GM23338 (cell line): ENCODE results near the gene ZNF480. TPM values are rescaled to one million over a fixed set of nuclear protein-coding genes. Genes with fewer than 3 reads are reported as not detected.

ENCODE experiments used
- ATAC-seq: fragments of 200-7000 bp; cut with Tn5 transposase; 3 replicates; pipeline ENCODE4 v1.9.1; 2020
- DNase-seq: peaks from one replicate; pipeline ENCODE4 v3.0.0-alpha.2; 2015; ENCODE audit warnings: low spot score
- H2AFZ ChIP-seq: fragments of 200-600 bp; sonication (generic); 2 replicates; pipeline ENCODE4 v1.8.0; 2016; ENCODE audit warnings: antibody characterized with exemption, mild to moderate bottlenecking, moderate library complexity
- H3F3A ChIP-seq: fragments of 200-600 bp; sonication (generic); replicated peaks from 2 replicates; pipeline ENCODE4 v1.8.0; 2017; ENCODE audit warnings: antibody characterized with exemption, mixed run types, low read depth
- H3K27ac ChIP-seq: fragments of 200-600 bp; sonication (generic); 2 replicates; pipeline ENCODE4 v1.6.1; 2016; ENCODE audit warnings: low read depth
- H3K27me3 ChIP-seq: fragments of 200-600 bp; sonication (generic); 2 replicates; pipeline ENCODE4 v1.8.0; 2016; ENCODE audit warnings: mild to moderate bottlenecking, mixed run types, moderate library complexity; ENCODE audit not compliant: insufficient read depth
- H3K36me3 ChIP-seq: fragments of 200-600 bp; sonication (generic); 2 replicates; pipeline ENCODE4 v1.8.0; 2016; ENCODE audit warnings: mild to moderate bottlenecking; ENCODE audit not compliant: insufficient read depth
- H3K4me1 ChIP-seq: fragments of 200-600 bp; sonication (generic); 2 replicates; pipeline ENCODE4 v1.8.0; 2016; ENCODE audit warnings: mild to moderate bottlenecking, moderate library complexity; ENCODE audit not compliant: insufficient read depth
- H3K4me2 ChIP-seq: fragments of 200-600 bp; sonication (generic); 2 replicates; pipeline ENCODE4 v1.7.1; 2017; ENCODE audit warnings: mixed run types
- H3K4me3 ChIP-seq: fragments of 200-600 bp; sonication (generic); 2 replicates; pipeline ENCODE4 v1.6.1; 2016; ENCODE audit warnings: mixed run types
- H3K79me2 ChIP-seq: fragments of 200-600 bp; sonication (generic); replicated peaks from 2 replicates; pipeline ENCODE4 v1.8.0; 2017; ENCODE audit warnings: mild to moderate bottlenecking; ENCODE audit not compliant: insufficient read depth
- H3K9me2 ChIP-seq: fragments of 200-600 bp; sonication (generic); 2 replicates; pipeline ENCODE4 v1.8.0; 2017; ENCODE audit not compliant: insufficient read depth
- H4K20me1 ChIP-seq: fragments of 200-600 bp; sonication (generic); replicated peaks from 2 replicates; pipeline ENCODE4 v1.8.0; 2017; ENCODE audit warnings: mild to moderate bottlenecking; ENCODE audit not compliant: insufficient read depth
- H3K27ac Mint-ChIP-seq: 2 replicates; pipeline ENCODE4 v1.8.0; 2020; ENCODE audit warnings: inconsistent platforms, mild to moderate bottlenecking, moderate library complexity, mixed read lengths
- H3K27me3 Mint-ChIP-seq: 3 replicates; pipeline ENCODE4 v1.8.0; 2022; ENCODE audit warnings: low read depth, mild to moderate bottlenecking, moderate library complexity, mixed read lengths, inconsistent platforms; ENCODE audit not compliant: insufficient read depth, poor library complexity
- H3K36me3 Mint-ChIP-seq: 3 replicates; pipeline ENCODE4 v1.8.0; 2021; ENCODE audit warnings: low read depth, mild to moderate bottlenecking, inconsistent platforms, moderate library complexity, mixed read lengths
- H3K4me1 Mint-ChIP-seq: 3 replicates; pipeline ENCODE4 v1.8.0; 2020; ENCODE audit warnings: mild to moderate bottlenecking, inconsistent platforms, mixed read lengths
- H3K4me3 Mint-ChIP-seq: 3 replicates; pipeline ENCODE4 v1.8.0; 2021; ENCODE audit warnings: moderate library complexity, mild to moderate bottlenecking, inconsistent platforms, mixed read lengths
- H3K9me3 Mint-ChIP-seq: 3 replicates; pipeline ENCODE4 v1.8.0; 2020; ENCODE audit warnings: moderate library complexity, mild to moderate bottlenecking, inconsistent platforms, mixed read lengths
- CREB1 ChIP-seq: fragments of 250-450 bp; sonication (Bioruptor Pico); IDR thresholded peaks from 2 replicates; pipeline ENCODE4 v1.5.0; 2020; ENCODE audit warnings: low read depth, mild to moderate bottlenecking, moderate library complexity
- EZH2 ChIP-seq: fragments of 200-600 bp; sonication (generic); IDR thresholded peaks from one replicate; pipeline ENCODE4 v1.8.0; 2017; ENCODE audit warnings: antibody characterized with exemption, mild to moderate bottlenecking, low read depth; ENCODE audit not compliant: unreplicated experiment
- EZH2phosphoT487 ChIP-seq: fragments of 200-600 bp; sonication (generic); IDR thresholded peaks from one replicate; pipeline ENCODE4 v1.8.1; 2018; ENCODE audit warnings: antibody characterized with exemption; ENCODE audit not compliant: unreplicated experiment
- JUNB ChIP-seq: IDR thresholded peaks from one replicate; pipeline ENCODE4 v1.6.1; 2016; ENCODE audit warnings: antibody characterized with exemption; ENCODE audit not compliant: unreplicated experiment
- NANOG ChIP-seq: IDR thresholded peaks from 2 replicates; pipeline ENCODE4 v1.6.1; 2016; ENCODE audit warnings: antibody characterized with exemption, borderline replicate concordance
- POLR2AphosphoS5 ChIP-seq: IDR thresholded peaks from 2 replicates; pipeline ENCODE4 v1.6.1; 2016; ENCODE audit warnings: antibody characterized with exemption, low read depth
- STAT1 ChIP-seq: IDR thresholded peaks from one replicate; pipeline ENCODE4 v1.6.1; 2016; ENCODE audit warnings: antibody characterized with exemption; ENCODE audit not compliant: unreplicated experiment
- ZNF114 ChIP-seq: fragments of 250-450 bp; sonication (Bioruptor Pico); IDR thresholded peaks from 2 replicates; pipeline ENCODE4 v1.5.0; 2020; ENCODE audit warnings: mild to moderate bottlenecking, moderate library complexity
- ZNF331 ChIP-seq: fragments of 250-450 bp; sonication (Bioruptor Pico); IDR thresholded peaks from 2 replicates; pipeline ENCODE4 v1.5.0; 2020; ENCODE audit warnings: low read depth, mild to moderate bottlenecking, moderate library complexity
- polyA plus RNA-seq: library from polyadenylated mRNA; unstranded; fragments of >200 nt; fragmentation: Nextera tagmentation; extraction: Ambion mirVana; gene quantifications from 2 replicates; pipeline ENCODE4 v1.2.1, GENCODE V29; 2016
- total RNA-seq: library from RNA; depleted of rRNA; stranded (reverse); fragments of >200 nt; shearing (Covaris generic); gene quantifications from 2 replicates; pipeline ENCODE4 v1.2.3, GENCODE V29; 2014
- TF ChIP-seq, protein P1 (sequence below), 2 experiments: fragments of 200-600 bp in 1 of 2; sonication (generic) in 1 of 2; conservative IDR thresholded peaks; 2 replicates each; pipeline versions ENCODE4 v1.5.1 to v1.6.1; 2016 to 2017; ENCODE audit warnings: antibody characterized with exemption in 2 of 2, low read depth in 2 of 2, mild to moderate bottlenecking in 2 of 2, moderate library complexity in 1 of 2
- TF ChIP-seq, protein P2 (sequence below): IDR thresholded peaks from 2 replicates; pipeline ENCODE4 v1.6.1; 2016; ENCODE audit warnings: antibody characterized with exemption
- TF ChIP-seq, protein P3 (sequence below): fragments of 250-450 bp; sonication (Bioruptor Pico); IDR thresholded peaks from 2 replicates; pipeline ENCODE4 v1.5.0; 2020; ENCODE audit warnings: mild to moderate bottlenecking, moderate library complexity
- TF ChIP-seq, protein P4 (sequence below): IDR thresholded peaks from one replicate; pipeline ENCODE4 v1.6.1; 2018; ENCODE audit warnings: antibody characterized with exemption; ENCODE audit not compliant: unreplicated experiment

Gene ZNF480
- total and polyA plus RNA-seq, 2 experiments from 2014 or later, result 34.1 to 37.9 TPM

DNA sequence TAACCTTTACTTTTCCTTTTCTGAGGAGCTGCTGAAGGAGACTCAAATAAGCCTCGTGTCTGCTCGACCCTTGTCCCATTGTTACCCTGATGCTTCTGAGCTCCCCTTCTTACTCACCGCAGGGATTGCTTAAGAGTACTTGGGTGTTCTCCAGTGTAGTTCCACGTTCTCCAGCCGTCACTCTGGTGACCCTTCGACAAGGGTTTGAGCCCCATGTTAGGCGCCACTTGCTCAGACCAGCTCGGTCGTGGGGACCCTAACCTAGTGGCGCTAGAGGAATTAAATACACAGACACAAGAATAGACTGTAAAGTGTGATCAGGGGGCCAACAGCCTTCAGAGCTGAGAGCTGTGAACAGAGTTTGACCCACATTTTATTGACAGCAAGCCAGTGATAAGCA, 10.3 kb downstream of the ZNF480 start:
- DNase-seq (peak; percentile 58), ATAC-seq (no peak)
- Histone ChIP-seq H4K20me1 (no peaks in the 10 kb centered on the region; the same call in 1 of the 2 replicates), H3K4me1 (no peaks in the 10 kb centered on the region), H3F3A (no peaks in the 10 kb centered on the region), H3K27ac (no peak overlapping the region), H3K36me3 (peaks cover 62% of the 10 kb centered on the region), H3K9me2 (no peaks in the 10 kb centered on the region), H3K4me2 (no peak overlapping the region), H3K79me2 (0 out of 2 replicates have a peak, but pooled peaks cover 4% of the 10 kb centered on the region), H2AFZ (no peak overlapping the region), H3K4me3 (no peak overlapping the region), H3K27me3 (no peaks in the 10 kb centered on the region)
- H3K4me1 Mint-ChIP-seq, result no peaks in the 10 kb centered on the region
- no peak overlapping the region for H3K27ac Mint-ChIP-seq
- peaks cover 98% of the 10 kb centered on the region for H3K36me3 Mint-ChIP-seq
- TF ChIP-seq, protein P1, sequence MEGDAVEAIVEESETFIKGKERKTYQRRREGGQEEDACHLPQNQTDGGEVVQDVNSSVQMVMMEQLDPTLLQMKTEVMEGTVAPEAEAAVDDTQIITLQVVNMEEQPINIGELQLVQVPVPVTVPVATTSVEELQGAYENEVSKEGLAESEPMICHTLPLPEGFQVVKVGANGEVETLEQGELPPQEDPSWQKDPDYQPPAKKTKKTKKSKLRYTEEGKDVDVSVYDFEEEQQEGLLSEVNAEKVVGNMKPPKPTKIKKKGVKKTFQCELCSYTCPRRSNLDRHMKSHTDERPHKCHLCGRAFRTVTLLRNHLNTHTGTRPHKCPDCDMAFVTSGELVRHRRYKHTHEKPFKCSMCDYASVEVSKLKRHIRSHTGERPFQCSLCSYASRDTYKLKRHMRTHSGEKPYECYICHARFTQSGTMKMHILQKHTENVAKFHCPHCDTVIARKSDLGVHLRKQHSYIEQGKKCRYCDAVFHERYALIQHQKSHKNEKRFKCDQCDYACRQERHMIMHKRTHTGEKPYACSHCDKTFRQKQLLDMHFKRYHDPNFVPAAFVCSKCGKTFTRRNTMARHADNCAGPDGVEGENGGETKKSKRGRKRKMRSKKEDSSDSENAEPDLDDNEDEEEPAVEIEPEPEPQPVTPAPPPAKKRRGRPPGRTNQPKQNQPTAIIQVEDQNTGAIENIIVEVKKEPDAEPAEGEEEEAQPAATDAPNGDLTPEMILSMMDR (conservative IDR thresholded peaks at IDR 0.05; ENCODE audit: low read depth in 2 of 2), result no peak
- TF ChIP-seq ZNF331 (no peak), EZH2 (no peak), STAT1 (no peak), NANOG (no peak), JUNB (no peak), ZNF114 (CRISPR knock-in tag) (no peak), EZH2phosphoT487 (no peak), POLR2AphosphoS5 (no peak), CREB1 (CRISPR knock-in tag) (no peak)
- TF ChIP-seq, protein P2, sequence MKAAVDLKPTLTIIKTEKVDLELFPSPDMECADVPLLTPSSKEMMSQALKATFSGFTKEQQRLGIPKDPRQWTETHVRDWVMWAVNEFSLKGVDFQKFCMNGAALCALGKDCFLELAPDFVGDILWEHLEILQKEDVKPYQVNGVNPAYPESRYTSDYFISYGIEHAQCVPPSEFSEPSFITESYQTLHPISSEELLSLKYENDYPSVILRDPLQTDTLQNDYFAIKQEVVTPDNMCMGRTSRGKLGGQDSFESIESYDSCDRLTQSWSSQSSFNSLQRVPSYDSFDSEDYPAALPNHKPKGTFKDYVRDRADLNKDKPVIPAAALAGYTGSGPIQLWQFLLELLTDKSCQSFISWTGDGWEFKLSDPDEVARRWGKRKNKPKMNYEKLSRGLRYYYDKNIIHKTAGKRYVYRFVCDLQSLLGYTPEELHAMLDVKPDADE, result no peak
- TF ChIP-seq, protein P3, sequence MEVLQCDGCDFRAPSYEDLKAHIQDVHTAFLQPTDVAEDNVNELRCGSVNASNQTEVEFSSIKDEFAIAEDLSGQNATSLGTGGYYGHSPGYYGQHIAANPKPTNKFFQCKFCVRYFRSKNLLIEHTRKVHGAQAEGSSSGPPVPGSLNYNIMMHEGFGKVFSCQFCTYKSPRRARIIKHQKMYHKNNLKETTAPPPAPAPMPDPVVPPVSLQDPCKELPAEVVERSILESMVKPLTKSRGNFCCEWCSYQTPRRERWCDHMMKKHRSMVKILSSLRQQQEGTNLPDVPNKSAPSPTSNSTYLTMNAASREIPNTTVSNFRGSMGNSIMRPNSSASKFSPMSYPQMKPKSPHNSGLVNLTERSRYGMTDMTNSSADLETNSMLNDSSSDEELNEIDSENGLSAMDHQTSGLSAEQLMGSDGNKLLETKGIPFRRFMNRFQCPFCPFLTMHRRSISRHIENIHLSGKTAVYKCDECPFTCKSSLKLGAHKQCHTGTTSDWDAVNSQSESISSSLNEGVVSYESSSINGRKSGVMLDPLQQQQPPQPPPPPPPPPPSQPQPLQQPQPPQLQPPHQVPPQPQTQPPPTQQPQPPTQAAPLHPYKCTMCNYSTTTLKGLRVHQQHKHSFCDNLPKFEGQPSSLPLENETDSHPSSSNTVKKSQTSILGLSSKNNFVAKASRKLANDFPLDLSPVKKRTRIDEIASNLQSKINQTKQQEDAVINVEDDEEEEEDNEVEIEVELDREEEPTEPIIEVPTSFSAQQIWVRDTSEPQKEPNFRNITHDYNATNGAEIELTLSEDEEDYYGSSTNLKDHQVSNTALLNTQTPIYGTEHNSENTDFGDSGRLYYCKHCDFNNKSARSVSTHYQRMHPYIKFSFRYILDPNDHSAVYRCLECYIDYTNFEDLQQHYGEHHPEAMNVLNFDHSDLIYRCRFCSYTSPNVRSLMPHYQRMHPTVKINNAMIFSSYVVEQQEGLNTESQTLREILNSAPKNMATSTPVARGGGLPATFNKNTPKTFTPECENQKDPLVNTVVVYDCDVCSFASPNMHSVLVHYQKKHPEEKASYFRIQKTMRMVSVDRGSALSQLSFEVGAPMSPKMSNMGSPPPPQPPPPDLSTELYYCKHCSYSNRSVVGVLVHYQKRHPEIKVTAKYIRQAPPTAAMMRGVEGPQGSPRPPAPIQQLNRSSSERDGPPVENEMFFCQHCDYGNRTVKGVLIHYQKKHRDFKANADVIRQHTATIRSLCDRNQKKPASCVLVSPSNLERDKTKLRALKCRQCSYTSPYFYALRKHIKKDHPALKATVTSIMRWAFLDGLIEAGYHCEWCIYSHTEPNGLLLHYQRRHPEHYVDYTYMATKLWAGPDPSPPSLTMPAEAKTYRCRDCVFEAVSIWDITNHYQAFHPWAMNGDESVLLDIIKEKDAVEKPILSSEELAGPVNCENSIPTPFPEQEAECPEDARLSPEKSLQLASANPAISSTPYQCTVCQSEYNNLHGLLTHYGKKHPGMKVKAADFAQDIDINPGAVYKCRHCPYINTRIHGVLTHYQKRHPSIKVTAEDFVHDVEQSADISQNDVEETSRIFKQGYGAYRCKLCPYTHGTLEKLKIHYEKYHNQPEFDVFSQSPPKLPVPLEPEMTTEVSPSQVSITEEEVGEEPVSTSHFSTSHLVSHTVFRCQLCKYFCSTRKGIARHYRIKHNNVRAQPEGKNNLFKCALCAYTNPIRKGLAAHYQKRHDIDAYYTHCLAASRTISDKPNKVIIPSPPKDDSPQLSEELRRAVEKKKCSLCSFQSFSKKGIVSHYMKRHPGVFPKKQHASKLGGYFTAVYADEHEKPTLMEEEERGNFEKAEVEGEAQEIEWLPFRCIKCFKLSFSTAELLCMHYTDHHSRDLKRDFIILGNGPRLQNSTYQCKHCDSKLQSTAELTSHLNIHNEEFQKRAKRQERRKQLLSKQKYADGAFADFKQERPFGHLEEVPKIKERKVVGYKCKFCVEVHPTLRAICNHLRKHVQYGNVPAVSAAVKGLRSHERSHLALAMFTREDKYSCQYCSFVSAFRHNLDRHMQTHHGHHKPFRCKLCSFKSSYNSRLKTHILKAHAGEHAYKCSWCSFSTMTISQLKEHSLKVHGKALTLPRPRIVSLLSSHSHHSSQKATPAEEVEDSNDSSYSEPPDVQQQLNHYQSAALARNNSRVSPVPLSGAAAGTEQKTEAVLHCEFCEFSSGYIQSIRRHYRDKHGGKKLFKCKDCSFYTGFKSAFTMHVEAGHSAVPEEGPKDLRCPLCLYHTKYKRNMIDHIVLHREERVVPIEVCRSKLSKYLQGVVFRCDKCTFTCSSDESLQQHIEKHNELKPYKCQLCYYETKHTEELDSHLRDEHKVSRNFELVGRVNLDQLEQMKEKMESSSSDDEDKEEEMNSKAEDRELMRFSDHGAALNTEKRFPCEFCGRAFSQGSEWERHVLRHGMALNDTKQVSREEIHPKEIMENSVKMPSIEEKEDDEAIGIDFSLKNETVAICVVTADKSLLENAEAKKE (CRISPR knock-in tag), result no peak
- TF ChIP-seq, protein P4, sequence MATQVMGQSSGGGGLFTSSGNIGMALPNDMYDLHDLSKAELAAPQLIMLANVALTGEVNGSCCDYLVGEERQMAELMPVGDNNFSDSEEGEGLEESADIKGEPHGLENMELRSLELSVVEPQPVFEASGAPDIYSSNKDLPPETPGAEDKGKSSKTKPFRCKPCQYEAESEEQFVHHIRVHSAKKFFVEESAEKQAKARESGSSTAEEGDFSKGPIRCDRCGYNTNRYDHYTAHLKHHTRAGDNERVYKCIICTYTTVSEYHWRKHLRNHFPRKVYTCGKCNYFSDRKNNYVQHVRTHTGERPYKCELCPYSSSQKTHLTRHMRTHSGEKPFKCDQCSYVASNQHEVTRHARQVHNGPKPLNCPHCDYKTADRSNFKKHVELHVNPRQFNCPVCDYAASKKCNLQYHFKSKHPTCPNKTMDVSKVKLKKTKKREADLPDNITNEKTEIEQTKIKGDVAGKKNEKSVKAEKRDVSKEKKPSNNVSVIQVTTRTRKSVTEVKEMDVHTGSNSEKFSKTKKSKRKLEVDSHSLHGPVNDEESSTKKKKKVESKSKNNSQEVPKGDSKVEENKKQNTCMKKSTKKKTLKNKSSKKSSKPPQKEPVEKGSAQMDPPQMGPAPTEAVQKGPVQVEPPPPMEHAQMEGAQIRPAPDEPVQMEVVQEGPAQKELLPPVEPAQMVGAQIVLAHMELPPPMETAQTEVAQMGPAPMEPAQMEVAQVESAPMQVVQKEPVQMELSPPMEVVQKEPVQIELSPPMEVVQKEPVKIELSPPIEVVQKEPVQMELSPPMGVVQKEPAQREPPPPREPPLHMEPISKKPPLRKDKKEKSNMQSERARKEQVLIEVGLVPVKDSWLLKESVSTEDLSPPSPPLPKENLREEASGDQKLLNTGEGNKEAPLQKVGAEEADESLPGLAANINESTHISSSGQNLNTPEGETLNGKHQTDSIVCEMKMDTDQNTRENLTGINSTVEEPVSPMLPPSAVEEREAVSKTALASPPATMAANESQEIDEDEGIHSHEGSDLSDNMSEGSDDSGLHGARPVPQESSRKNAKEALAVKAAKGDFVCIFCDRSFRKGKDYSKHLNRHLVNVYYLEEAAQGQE, result no peak
- no peak overlapping the region for H3K4me3 Mint-ChIP-seq
- H3K9me3 Mint-ChIP-seq, result peaks cover 73% of the 10 kb centered on the region
- peaks cover 2% of the 10 kb centered on the region for H3K27me3 Mint-ChIP-seq
